HG03139 (cell line): ENCODE results near the gene USP21.

ENCODE experiments used
- ATAC-seq: cut with Tn5 transposase; IDR thresholded peaks from one replicate; pipeline ENCODE4 v1.9.1; 2021; ENCODE audit not compliant: unreplicated experiment

Gene USP21

GRCh38 chr1:161166669-161167548, 7.6 kb downstream of the USP21 start:
- no peak for ATAC-seq

DNA sequence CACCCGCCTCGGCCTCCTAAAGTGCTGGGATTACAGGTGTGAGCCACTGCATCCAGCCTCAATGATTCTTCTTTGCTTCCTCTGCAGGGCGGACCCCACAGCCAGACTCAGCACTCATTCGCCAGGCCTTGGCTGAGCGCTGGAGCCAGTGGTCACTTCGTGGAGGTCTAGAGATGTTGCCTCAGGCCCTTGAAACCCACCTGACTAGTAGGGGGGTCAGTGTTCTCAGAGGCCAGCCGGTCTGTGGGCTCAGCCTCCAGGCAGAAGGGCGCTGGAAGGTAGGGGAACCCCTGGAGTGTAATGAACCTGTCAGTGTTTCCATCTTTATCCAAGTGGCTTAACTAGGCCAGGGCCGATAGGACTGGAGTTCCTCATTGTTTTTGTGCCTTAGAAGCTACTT, 9.6 kb downstream of the USP21 start:
- no peak for ATAC-seq

DNA sequence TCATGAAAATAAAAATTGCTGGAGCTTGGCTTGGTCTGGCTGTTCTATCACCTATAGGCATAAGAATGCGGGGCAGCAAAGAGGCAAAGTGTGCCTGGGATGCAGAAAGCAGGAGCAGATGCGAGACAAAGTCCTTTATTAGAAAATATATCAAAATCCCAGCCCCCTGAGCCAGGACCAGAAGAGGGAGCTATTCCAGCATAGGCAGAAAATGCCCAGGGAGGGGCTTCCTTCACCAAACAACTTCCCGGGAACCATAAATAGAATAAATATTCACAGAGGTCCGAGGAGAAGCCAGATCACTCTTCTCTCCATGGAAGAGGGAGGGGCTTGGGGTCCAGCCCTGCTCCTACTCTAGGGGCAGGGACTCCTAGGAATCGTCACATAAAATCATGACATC, 11.9 kb downstream of the USP21 start:
- no peak for ATAC-seq

- ATAC-seq = no peak
These were observed 12.4 kb downstream of the USP21 start for GRCh38 chr1:161171696-161172095.

- ATAC-seq = no peak
These were observed 13.0 kb downstream of the USP21 start for GRCh38 chr1:161172349-161172748.

DNA sequence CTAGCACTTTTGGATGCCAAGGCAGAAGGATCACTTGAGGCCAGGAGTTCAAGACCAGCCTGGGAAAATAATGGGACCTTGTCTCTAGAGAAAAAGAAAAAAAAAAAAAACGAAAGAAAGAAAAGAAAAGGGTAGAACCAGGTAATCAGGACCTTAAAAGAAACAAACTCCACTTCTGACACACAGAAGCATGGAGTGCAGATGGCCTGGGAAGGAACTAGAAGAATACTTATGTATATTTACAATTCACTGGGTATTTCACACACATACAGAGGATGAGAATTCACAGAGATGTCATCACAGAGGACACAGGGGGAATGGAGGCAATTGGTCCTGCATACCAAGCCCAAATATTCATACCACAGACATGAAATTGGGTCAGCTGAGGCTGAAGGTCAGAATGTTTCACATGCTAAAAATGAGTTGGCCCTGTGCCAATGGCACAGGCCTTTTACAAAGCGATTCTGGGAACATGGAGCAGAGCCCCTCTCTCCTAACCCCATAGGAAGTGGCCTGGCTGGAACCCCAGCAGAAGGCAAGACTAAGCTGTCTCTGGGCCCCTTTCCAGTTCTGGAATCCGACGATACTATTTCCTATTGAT, 13.6 kb downstream of the USP21 start:
- no peak for ATAC-seq

- no peak for ATAC-seq
These were observed 14.4 kb downstream of the USP21 start for GRCh38 chr1:161173711-161174110.

DNA sequence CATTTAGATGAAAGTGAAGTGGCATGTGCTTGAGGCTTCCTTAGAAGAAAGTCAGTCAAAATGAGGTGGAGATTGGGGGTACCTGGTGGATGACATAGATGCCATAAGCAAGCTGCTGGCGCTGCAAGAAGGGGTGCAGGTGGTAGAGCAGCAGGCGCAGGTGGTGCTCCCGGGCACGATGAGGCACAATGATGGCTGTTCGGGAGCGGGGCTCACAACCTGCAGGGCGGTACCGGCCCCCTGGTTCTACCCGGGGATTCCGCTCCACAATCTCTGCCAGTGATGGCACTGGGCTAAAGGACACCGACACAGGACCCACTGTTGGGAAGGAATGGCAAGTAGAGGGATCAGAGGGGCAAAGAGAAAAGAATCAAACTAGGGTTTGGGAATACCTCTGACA, 15.6 kb downstream of the USP21 start:
- no peak for ATAC-seq

GRCh38 chr1:161175771-161176453, 16.6 kb downstream of the USP21 start:
- no peak for ATAC-seq

DNA sequence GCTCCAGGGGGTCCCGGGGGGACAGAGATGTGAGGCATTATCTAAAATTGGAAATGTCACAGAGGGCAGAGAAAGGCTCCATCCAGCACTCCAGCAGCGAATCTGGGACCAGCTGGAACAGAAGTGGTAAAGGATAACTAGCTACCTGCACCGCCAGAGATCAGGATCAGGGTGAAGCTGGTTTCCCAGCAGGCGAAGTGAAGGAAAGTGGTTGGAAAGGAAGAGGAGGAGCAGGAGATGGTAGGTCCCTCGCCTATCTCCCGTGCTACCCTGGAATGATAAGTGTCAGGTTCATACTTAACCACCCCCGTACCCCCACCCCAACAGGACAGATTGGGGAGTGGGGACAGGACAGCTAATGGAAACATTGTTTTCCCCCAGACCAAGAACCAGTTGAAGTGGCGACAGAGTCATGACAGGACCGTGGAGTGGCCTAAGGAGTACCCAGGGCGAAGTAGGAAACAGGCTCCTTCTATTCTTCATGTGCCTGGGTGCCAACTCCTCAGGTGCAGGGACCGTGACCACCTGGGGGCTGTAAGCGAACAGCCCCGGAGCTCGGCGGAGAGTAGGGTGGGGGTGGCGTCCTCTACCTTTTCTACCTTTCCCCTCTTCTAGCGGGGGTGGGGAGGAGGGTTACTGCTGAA, 17.3 kb downstream of the USP21 start:
- no peak for ATAC-seq

- ATAC-seq = peak; percentile 79
These were observed 18.0 kb downstream of the USP21 start, which contains the start of gene B4GALT3 for GRCh38 chr1:161177112-161177935. B4GALT3 (minus strand) TSS chr1:161177507; CDS start chr1:161176060, 1,447 bp downstream.

- ATAC-seq = no peak
These were observed 18.6 kb downstream of the USP21 start for GRCh38 chr1:161177936-161178244.

DNA sequence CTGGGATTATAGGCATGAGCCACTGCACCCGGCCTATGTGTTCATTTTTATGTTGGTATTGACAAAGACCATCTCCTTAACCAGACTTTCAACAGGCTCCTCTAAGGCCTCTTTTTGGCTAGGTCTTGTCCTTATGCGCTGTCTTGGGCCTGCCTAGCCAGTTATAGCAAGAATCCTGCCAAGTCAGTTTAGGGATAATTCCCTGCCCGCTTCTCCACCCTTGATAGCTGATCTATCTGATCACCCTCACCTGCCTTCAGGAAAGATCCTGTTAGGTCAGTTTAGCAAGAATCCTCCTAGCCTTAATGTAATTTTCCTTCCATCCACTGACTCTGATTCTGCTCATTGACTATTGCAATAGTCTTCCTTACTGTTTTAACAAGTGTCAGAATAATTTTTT, 20.4 kb downstream of the USP21 start:
- no peak for ATAC-seq

GRCh38 chr1:161180639-161181038, 21.3 kb downstream of the USP21 start:
- no peak for ATAC-seq

- peak; percentile 39 for ATAC-seq
These were observed 22.9 kb downstream of the USP21 start for GRCh38 chr1:161182214-161182613.

DNA sequence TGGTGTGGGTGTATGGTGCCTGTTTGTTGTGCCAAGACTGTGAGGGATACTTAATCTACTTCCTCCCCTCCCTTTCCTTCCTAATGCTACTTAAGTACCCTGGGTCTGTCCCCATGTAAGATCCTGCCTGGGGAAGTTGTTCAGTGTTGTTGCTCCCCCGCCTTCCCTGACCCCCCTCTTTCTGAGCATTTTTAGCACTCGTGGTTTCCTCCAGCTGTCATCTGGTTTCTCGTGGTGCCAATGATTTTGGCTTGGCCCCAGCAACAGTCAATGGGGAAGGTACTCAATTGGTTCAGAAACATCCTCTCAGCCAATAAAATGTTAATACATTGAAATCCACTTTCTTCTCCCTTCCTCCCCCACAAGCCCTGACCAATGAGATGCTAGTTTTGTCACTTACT, 26.0 kb downstream of the USP21 start:
- peak; percentile 65 for ATAC-seq

- peak; percentile 35 for ATAC-seq
These were observed 26.5 kb downstream of the USP21 start for GRCh38 chr1:161185732-161186311.

DNA sequence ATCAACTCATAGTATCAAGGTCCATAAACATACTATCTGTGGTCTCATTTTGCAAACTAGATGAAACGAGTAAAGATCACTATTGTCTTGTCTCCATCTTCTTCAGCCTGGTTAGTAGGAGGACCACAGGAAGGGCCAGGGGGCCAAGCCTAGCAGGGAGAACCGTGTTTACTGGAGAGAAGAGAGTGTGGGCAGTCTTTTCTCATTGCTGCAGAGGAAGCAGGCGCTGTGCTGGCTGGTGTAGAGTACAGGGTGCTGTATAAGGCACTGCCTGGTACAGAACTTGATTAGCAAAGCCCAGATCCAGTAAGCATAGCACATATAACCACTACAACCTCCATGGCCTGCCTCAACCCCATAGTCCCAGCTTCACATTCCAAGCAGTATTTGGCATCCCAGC, 28.0 kb downstream of the USP21 start:
- ATAC-seq = no peak

GRCh38 chr1:161188381-161188780, 29.1 kb downstream of the USP21 start:
- ATAC-seq = no peak

DNA sequence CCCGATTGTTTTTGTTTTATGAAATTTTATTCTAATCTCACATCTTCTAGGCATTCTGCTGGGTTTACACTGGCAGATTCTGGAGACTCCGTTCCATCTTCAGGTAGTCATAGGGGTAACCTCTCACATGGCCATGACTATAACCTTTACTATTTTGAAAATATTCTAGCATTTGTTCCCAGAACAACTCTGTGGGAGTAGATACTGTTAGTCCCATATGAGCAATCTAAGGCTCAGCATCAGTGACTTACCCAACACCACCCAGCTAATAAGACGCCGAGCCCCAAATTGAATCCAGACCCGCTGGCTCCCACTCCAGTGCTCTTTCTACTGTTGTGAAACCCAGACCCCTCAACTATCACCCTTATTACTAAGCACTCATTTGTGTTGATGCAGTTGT, 29.7 kb downstream of the USP21 start:
- no peak for ATAC-seq
